GM04504 (cell line): ENCODE measurements around the gene CLEC16A.
A peak's percentile ranks its signal among the peaks of the same experiment; 100 is the strongest.

Experiments used
- DNase-seq: peaks from one replicate; pipeline ENCODE4 v3.0.0-alpha.2; 2012; ENCODE audit warnings: low read depth

CLEC16A gene

DNA sequence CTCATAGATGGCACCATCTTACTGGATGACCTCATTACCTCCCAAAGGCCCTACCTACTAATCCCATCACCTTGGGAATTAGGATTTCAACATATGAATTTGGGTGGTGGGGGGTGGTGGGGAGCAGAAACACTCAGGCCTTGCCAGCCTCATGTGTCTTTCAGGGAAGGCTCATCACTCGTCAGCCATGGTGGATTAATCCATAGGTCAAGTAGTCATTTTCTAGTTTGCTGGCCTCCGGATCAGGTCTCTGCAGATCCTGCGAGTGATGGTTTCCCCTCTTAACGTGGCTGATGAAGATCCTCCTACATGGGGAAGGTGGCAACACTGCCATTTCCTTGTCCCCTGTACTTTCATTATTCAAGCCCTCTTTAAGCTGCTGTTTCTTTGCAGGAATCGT is 101.1 kb downstream of the CLEC16A start:
- no peak for DNase-seq

DNA sequence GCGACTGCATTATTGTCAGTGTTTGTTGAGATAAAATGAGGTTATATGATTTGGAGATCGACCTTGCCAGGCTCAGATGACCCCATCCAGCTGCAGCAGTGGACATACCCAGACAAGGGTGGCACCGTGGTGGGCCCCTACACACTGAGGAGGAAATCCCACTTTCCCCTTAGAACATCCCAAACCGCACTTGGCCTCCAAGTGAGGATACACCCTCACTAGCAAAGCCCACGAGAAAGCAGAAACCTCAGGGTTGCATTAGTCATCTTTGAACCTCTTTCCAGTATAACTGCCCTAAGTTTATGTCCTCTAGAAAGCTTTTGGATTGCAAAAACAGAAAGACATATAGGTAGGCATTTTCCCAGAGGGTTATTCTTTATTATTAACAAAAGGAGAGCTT is 101.5 kb downstream of the CLEC16A start:
- no peak for DNase-seq

DNA sequence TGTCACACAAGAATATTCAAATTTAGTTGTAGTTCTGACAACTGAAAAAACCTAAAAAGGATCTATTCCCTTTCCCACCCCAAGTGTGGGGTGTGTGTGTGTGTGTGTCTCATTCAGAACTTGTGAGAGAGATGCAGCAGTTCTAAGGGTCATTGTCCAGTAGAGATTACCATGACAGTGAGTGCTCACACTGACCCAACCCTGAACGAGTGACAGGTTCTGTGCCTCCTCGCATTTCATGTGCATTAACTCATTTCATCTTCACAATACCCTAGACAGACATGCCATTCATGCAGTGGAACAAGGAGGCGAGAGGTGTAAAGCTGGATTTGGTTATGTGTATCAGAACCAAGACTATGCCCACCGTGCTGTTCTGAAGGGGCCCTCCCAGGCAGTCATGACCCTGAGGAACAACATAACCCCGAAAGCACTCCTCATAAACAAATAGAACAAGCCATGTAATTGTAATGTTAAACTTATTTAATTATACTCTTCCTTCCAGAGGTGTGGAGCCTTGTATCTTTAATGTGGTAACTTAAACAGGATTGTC is 102.1 kb downstream of the CLEC16A start:
- DNase-seq: no peak

DNA sequence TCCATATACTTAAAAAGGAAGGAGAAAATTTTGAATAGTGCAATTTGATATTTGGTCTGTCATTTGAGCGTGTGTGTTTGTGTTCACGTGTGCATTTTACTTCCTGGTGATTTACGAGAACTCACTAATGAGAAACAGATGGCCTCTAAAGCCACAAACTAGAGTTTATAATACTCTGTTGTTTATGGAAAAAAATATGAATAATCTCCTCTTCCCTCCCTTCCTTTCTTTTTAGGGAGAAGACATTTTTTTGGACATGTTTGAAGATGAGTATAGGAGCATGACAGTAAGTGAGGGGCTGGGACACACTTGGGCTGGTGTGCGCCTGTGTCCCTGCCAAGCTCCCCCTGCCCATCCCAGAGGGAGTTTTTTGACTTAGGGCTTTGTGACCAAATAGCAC is 102.7 kb downstream of the CLEC16A start:
- peak; percentile 67 for DNase-seq

DNA sequence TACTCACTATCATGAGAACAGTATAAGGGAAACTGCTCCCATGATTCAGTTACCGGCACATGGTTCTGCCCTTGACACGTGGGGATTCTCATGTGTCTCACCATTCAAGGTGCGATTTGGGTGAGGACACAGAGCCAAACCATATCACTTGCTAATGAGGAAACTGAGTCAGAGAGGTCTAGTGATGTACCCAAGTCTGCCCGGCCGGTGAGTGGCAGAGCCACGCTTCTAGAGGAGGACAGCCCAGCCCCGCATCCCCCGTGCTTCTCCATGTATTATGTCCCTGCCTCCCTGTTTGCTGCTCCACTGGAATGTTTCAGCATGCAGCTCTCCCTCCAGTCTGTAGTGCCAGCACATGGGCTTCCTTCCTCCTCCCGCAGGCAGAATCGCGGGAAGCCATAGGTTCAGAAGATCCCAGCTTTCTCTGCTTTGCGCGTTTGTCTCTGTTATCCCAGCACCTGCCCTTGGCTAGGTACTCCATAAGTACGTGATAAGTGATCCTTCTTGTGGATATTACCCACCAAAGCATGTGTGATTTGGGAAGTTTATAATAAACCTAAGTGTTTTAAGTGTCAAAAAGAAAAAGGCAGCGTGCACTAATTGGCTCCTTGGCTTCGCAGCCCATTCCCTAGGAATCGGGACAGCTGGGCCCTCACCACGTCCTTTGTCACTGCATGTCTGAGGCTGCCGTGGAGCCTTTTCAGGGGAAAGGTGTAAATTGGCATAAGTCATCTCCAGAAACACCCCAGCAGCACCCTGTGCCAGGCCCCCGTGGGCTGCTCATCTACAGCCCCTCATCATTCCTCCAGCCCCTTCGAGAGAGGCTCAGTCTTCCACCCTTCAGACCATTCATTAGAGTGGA is 103.8 kb downstream of the CLEC16A start:
- DNase-seq: no peak

DNA sequence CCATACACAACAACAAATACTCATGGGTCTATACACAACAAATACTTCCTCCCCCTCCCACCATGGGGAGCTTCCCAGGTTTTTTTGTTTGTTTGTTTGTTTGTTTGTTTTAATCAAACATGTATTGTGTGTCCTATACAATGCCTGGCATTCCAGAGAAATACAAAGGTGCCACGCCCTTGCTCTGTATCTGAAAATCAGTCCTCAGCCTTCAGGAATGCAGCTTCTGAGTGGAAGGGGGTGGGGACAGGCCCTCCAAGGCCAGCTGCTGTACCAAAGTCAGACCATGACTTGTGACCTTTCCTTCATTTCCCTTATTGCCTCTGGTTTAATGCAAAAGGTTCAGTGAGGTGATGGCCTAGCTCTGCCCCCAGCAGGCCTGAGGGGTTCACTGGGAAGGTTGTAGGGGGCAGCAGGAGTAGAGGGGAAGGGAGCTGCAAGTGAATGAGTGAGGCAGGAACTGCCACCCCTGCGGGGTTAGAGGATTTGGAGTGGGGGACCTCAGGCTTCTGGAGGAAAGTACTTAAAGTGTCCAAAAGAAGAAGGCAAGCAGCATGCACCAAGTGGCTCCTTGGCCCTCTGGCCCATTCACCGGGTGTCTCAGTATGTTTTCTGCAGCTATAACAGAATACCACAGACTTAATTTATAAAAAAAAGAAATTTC is 105.2 kb downstream of the CLEC16A start:
- DNase-seq: no peak

DNA sequence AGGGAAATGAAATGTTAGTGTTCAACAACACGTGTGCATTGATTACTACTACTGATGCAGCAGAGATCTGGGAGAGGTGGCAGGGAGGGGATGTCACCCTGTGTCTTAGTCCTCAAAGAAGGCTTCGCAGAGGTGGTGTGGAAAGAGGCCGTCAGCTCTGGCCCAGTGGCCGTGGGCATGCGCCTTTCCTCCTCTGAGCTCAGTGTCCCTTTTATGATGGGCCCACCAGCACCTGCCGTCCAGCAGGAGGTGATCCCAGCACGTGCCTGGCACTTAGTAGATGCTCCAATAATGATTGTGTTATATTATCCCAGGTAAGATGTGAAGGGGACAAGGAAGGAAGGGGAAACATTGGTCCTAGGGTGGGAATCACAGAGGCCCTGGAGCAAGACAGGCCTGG is 106.2 kb downstream of the CLEC16A start:
- DNase-seq: no peak

DNA sequence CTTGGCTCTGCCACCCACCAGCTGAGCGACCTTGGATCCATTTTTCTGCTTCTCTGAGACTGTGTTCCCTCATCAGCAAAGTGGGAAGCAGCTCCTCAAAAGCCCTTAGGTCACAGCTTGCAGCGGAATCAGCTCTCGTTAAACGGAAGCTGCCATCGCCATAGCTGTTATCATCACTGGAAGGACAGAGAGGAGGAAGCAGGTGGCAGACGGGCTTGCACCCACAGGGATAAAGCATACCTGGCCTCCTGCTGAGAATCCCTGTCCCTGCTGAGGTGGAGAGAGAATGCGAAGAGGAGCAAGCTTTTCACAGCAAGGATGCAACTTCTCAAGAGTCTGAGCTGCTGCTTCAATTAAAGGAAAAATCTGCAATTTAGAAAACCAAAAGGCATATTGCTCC is 106.6 kb downstream of the CLEC16A start:
- no peak for DNase-seq

DNA sequence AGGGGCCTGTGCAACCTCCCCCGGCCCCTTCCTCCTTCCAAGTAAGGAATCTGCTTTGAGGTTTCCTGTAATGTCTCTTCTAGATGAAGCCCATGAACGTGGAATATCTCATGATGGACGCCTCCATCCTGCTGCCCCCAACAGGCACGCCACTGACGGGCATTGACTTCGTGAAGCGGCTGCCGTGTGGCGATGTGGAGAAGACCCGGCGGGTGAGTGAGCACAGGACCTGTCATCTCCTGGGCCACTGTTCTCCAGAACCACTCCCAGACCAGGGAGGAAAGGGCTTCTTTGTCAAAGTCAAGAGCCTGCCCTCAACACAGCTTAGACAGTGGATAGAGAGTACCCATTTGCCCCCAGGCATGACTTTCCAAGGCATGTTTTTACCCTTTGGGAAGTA is 107.1 kb downstream of the CLEC16A start:
- no peak for DNase-seq

DNA sequence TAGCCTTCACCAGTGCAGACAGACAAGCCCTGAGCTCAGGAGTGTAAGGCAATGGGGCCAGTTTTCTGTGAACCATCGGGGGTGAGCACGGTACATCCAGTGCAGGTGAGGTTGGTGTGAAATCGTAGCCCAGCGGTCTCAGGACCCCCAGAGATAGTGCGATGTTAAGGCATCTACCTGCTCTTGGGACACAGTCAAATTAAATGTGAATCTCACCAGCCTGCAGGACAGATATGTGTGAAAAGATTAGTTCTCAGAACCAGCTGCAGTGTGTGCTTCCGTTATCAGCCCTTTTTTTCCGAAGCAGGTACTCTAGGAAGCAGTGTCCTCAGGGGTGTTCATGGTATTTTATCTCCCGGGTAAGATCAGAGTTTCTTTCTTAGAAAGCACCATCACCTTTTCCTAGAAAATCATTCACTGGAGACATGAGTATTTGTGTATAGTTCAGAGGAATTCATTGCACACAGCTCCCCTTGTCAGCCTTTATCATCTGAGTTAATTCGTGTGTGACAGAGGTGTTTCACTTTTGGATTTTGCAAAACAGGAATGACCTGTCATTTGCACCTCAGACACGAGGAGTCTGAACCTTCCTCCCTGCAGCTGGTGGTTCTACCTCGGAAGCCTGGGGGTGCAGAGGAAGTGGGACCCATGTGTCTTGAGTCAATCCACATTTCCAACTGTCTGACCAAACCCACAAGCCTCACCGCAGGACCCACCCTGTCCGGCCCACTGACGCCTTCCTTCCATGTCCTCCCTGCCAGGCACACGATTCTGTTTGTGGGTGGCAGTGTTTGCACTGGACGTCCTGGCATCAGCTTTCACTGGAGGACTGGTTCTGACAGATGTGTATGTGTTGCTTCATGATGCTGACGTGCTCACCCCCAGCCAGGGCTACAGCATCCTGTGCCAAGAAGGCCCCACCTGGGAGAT is 107.8 kb downstream of the CLEC16A start:
- no peak for DNase-seq

DNA sequence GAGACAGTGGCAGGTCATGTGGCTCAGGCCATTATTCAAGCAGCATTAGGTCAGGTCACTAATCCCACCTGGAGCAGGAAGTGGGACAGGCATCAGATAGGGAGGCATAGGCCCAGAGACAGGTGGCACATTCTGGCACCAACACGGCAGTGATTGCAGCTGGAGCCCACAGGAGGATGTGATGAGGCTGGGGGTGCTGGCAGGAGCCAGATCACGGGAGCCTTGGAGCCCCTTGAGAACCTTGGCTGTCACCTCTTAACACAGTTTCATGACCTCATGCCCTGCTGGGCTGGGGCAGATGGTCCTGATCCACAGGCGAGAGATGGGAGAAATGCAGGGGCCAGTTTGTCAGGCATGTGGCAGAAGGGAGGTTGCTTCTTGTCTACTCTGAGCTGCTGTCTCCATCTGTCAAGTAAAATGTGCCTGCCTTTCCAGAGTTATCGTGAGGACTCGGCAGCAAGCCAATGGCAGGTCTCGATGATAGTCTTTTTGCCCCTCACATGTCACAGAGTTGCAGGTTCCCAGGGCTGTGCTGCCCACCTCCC is 109.6 kb downstream of the CLEC16A start:
- DNase-seq: no peak

DNA sequence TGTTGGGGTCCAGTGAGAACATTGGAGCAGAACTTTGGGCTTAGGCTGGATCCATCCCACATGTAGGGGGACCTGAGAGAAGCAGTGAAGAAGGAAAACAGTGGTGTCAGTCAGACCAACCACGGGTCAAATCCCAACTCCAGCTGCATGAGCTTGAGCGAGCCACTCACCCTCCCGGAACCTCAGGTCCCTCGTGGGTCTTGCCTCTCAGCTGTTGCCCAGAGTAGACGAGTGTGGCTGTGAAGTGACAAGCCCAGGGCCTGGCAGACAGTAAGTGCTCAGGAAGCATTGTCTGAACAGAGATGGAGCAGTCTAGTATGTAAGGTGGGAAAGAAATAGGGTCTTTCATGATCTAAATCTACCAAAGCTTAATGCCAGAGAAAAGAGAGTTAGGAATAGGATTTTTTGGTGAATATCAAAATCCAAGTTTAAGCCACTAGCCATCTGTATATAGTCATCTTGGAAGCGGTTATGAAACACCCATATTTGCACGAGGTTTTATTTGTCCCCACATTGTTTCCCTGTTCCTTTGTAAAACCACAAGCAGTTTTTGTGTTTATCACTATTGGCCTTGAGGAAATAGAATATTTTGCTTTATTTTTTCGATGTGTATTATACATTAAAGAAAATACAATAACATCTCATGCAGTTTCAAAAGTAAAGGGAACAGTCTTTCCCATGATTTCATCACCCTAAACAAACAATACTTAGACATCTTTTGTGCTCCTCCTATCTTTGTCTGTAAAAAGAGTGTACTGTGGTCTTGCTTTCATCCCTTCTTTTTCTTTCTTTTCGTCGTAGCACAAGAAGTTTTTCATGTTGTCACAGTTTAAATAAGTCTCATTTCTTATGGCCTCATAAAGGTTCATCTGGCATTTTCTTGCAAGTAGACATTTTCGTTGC is 112.0 kb downstream of the CLEC16A start:
- DNase-seq: no peak

DNA sequence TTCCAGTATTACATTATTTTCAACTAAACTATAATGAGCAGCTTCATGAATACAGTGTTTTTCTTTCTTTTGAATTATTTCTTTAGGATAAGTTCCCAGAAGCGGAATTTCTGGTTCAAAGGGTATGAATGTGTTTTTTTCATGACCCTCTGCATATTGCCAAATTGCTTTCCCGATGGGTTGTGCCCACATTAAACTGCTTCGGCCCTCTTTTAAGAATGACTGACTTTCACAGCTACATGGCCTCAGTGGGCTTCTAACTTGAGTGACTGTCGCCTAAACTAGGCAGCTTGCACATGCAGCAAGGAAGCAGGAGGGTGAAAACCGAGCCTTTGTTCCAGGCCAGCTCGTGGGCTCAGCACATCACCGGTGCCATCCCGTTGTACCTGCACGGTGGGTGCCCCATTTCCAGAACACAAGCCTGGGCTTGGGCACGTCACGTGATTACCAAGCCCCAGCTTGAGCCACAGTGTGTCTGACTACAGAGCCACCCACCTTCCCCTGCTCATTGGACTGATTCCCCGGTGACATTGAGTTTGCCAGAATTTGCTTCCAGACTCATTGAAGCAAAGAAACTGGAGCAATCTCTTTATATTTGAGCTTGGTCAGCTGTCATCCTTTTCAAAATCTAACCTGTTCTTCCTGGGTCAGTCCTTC is 112.8 kb downstream of the CLEC16A start:
- no peak for DNase-seq

DNA sequence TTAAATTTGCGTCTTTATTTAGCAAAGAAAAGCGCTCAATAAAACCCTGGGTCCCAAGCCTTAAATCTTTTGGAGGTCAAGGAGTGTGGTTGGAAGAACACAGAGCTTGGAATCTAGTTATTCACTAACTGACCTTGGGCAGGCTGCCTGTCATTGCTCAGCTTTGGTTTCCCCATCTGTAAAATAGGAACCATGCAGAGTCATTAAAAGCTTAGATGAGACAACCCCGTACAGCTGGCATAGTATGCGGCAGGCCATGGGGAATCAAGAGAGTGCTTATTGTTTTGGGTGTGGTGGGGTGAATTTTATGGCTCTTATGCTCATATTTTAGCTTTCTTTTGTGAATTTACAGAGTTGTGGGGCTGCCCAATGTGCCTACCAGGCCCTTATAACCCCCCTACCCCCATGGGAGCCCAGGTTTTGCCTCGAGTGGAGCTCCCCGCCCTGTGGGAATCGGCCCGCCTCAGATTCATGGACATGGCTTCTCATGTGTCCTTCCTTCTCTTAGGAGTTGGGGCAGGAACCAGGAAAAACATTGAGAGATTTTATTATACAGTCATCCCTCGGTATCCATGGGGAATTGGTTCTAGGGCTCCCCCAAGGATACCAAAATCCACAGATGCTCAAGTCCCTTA is 113.5 kb downstream of the CLEC16A start:
- DNase-seq: no peak

DNA sequence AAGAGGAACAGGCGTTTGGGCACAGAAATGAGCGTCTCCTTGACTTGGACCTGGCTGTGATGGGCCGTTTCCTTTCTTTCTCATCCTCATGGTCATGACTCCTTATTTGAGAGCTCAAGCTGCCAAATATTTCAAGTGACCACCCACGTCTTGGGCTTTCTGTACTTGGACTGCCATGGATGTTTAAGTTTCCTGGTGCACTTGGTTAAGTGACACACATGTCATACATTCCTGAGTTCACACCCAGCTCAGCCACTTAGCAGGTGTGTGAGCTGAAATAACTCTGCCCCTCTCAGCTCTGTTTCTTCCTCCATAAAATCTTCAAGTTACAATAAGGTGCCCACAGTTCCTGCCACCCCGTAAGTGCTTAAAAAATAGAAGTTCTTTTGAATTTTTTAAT is 114.5 kb downstream of the CLEC16A start:
- DNase-seq: no peak

DNA sequence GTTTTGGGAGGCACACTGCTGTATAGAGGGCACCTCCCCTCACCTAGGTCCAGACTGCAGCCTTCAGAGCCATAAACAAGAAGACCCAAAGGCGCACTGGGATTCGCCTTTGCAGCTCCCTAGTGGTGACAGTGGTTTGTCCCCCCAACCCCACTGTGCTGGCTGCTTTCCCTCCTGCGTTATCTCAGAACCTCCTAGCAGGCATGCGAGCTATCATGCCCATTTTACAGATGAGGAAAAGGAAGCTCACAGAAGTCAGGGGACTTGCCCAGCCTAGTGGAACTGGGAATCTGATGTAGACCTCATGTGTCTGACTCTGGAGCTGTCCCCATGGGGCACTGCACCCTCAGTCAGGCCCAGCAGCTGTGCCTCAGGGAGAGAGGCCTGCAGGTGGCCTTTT is 115.2 kb downstream of the CLEC16A start:
- no peak for DNase-seq

DNA sequence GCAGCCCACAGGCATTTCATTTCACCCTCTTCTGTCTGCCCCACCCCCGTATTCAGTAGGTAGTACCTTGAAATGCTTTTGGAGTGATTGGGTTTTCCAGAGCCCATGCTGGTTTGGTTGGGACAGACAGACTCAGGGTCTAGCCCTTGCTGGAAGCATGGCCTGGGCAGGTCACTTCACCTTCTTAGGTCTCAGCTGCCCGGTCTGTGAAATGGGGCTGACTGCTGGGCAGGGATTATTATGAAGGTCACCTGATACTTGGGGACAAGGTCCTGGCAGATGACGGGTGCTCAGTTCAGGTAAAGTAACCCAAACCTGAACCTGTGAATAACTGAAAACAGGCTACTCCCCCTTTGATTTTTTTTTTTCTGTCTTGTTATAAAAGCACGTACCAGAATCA is 116.0 kb downstream of the CLEC16A start:
- DNase-seq: no peak

DNA sequence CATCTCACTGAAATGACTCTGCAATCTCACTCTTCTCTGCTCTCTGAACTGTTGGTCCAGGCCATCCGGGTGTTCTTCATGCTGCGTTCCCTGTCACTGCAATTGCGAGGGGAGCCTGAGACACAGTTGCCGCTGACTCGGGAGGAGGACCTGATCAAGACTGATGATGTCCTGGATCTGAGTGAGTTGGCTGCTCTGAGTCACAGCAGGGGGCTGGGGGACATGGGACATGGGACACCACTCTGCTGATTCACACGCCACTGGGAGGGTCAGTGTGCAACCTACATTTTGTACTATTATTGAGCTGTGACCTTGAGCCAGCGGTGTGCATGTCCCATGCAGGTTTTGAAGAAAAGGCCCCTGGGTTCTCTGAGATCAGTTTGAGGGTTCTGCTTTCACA is 116.5 kb downstream of the CLEC16A start:
- no peak for DNase-seq

DNA sequence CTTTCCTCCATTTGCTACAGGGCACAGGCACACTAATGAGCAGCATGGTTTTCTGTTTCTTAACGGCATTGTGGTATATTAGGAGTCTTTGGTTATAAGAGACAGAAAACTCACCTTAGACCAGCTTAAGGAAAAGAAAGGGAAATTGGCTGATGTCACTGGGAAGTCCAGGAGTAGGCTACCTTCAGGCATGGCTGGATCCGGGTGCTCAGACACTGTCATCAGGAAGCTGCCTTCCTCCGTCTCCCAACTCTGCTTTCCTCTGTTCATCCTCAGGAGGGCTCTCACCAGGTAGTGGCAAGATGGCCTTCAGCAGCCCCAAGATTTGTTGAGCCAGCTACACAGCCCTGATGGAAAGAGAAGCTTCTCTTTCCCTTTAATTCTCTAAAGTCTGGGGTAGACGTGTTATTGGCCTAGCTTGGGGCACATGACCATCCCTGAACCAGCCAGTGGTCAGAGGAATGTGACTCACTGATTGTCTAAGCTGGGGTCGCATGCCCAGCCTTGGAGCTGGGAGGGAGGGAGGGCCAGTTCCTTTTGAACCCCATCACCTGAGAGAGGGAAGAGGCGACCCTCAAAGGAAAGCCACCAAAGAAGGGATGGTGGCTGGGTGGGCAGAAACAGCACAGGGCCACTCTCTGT is 117.4 kb downstream of the CLEC16A start:
- no peak for DNase-seq
